ENCODE data around the gene AGAP3. TPM values are rescaled to one million over a fixed set of nuclear protein-coding genes. Genes with fewer than 3 reads are reported as not detected.

AGAP3 gene
- total RNA-seq, 2 experiments from 2014 or later: 20.6 to 22.0 TPM

DNA sequence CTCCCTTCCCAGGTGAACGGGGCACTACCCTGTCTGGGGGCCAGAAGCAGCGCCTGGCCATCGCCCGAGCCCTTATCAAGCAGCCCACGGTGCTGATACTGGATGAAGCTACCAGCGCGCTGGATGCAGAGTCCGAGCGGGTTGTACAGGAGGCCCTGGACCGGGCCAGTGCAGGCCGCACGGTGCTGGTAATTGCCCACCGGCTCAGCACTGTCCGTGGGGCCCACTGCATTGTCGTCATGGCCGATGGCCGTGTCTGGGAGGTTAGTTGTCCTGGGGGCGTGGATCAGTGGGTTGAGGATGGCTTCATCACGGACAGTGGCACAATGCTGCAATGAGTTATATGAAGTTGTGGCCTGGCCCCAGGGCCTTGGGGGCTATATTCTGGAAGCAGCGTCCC is 42.3 kb upstream of the AGAP3 start:
- H3K27me3 Mint-ChIP-seq: no peaks in the 10 kb centered on the region
- H3K4me1 Mint-ChIP-seq (ENCODE audit: low read depth): peaks cover 14% of the 10 kb centered on the region
- intact Hi-C loops (cut with micrococcal nuclease): no loop called here
- no peak overlapping the region for H3K27ac Mint-ChIP-seq
- no peaks in the 10 kb centered on the region for H3K9me3 Mint-ChIP-seq
- ATAC-seq: no peak
- ChIA-PET CTCF (interaction anchor here (1.0 kb wide), 1 partner anchor 26 kb away, joined by 3 read pairs; no protein-coding TSS in a partner anchor), POLR2A (interaction anchor here (0.6 kb wide), 1 partner anchor 11 kb away, joined by 3 read pairs; no protein-coding TSS in a partner anchor)
- DNase-seq: no peak
- no peak overlapping the region for H3K4me3 Mint-ChIP-seq
- no peaks in the 10 kb centered on the region for H3K36me3 Mint-ChIP-seq (ENCODE audit: low read depth)
- no peak for TF ChIP-seq CTCF (IDR thresholded peaks at IDR 0.05)

- Mint-ChIP-seq H3K36me3 (ENCODE audit: low read depth) (no peaks in the 10 kb centered on the region), H3K4me3 (no peak overlapping the region), H3K27me3 (no peaks in the 10 kb centered on the region), H3K9me3 (no peaks in the 10 kb centered on the region), H3K27ac (no peak overlapping the region), H3K4me1 (ENCODE audit: low read depth) (peaks cover 1% of the 10 kb centered on the region)
- no peak for TF ChIP-seq CTCF (IDR thresholded peaks at IDR 0.05)
- ChIA-PET POLR2A (interaction anchor here (1.1 to 1.5 kb wide), 2 partner anchors 8 to 32 kb away, joined by 3 to 4 read pairs; no protein-coding TSS in a partner anchor), CTCF (interaction anchor here (1.0 kb wide), 1 partner anchor 27 kb away, joined by 3 read pairs; no protein-coding TSS in a partner anchor)
- DNase-seq: no peak
- ATAC-seq: no peak
- intact Hi-C loops (cut with micrococcal nuclease): no loop called here
Measured at GRCh38 chr7:151045262-151045661, 41.0 kb upstream of the AGAP3 start.

GRCh38 chr7:151045967-151046366 is 40.3 kb upstream of the AGAP3 start:
- Mint-ChIP-seq H3K27me3 (no peaks in the 10 kb centered on the region), H3K4me1 (ENCODE audit: low read depth) (no peaks in the 10 kb centered on the region), H3K4me3 (no peak overlapping the region), H3K9me3 (no peaks in the 10 kb centered on the region), H3K36me3 (ENCODE audit: low read depth) (no peaks in the 10 kb centered on the region), H3K27ac (no peak overlapping the region)
- TF ChIP-seq CTCF (IDR thresholded peaks at IDR 0.05): no peak
- no peak for DNase-seq
- intact Hi-C loops (cut with micrococcal nuclease): no loop called here
- ChIA-PET POLR2A (interaction anchor here (1.1 to 1.5 kb wide), 3 partner anchors 9 to 32 kb away, joined by 3 to 4 read pairs (median 3); no protein-coding TSS in a partner anchor), CTCF (no interaction called here)
- no peak for ATAC-seq

- CTCF ChIA-PET: no interaction called here
Measured at GRCh38 chr7:151046603-151047573, 39.4 kb upstream of the AGAP3 start.

More at GRCh38 chr7:151046603-151047573, 39.4 kb upstream of the AGAP3 start:
- intact Hi-C loops (cut with micrococcal nuclease): no loop called here
- Mint-ChIP-seq H3K9me3 (no peaks in the 10 kb centered on the region), H3K27me3 (no peaks in the 10 kb centered on the region), H3K4me1 (ENCODE audit: low read depth) (no peaks in the 10 kb centered on the region), H3K36me3 (ENCODE audit: low read depth) (no peaks in the 10 kb centered on the region), H3K27ac (no peak overlapping the region), H3K4me3 (no peak overlapping the region)
- POLR2A ChIA-PET: interaction anchor here (1.2 to 1.5 kb wide), 2 partner anchors 10 to 13 kb away, joined by 3 to 4 read pairs; no protein-coding TSS in a partner anchor
- DNase-seq (no peak), ATAC-seq (no peak)
- no peak for TF ChIP-seq CTCF (IDR thresholded peaks at IDR 0.05)
